Measurements from ENCODE around the gene TNIP2.

- no peak for TF ChIP-seq CTCF (IDR thresholded peaks at IDR 0.05; ENCODE audit: low read length)
- no peak for TF ChIP-seq EZH2phosphoT487 (IDR thresholded peaks at IDR 0.05; ENCODE audit: low read length)
- TF ChIP-seq EZH2 (optimal IDR thresholded peaks at IDR 0.05; ENCODE audit: low read depth, low read length) = no peak
Measured at GRCh38 chr4:2716236-2716635, 39.9 kb downstream of the TNIP2 start.

Measured in MM.1S (cell line).